OCI-LY3 (cell line): ENCODE data around the gene FCRL6.
A peak's percentile ranks its signal among the peaks of the same experiment; 100 is the strongest.

Source experiments
- H2AFZ ChIP-seq: fragments of 200-600, 300-600 bp; shearing (Covaris generic); 2 replicates; pipeline ENCODE4 v1.6.0; 2014; ENCODE audit warnings: antibody characterized with exemption, low read depth, low read length
- H3K27ac ChIP-seq: fragments of 200-600, 300-600 bp; sonication (generic); 2 replicates; pipeline ENCODE4 v1.5.1; 2014; ENCODE audit warnings: mild to moderate bottlenecking, low read length, moderate library complexity, mixed read lengths
- H3K27me3 ChIP-seq: fragments of 200-600, 300-600 bp; sonication (generic); 2 replicates; pipeline ENCODE4 v1.6.1; 2014; ENCODE audit warnings: low read depth, low read length, mixed read lengths
- H3K36me3 ChIP-seq: fragments of 200-600, 300-600 bp; sonication (generic); replicated peaks from 2 replicates; pipeline ENCODE3; 2014; ENCODE audit warnings: low read depth, low read length, mixed read lengths
- H3K4me1 ChIP-seq: fragments of 300-600, 200-600 bp; sonication (generic); 2 replicates; pipeline ENCODE4 v1.6.1; 2014; ENCODE audit warnings: low read length, mixed read lengths
- H3K4me2 ChIP-seq: fragments of 200-600, 300-600 bp; sonication (generic); 2 replicates; pipeline ENCODE4 v1.6.1; 2014; ENCODE audit warnings: low read length, mixed read lengths
- H3K4me3 ChIP-seq: fragments of 300-600, 200-600 bp; sonication (generic); 2 replicates; pipeline ENCODE4 v1.5.1; 2014; ENCODE audit warnings: antibody characterized with exemption, mild to moderate bottlenecking, low read length, moderate library complexity
- H3K79me2 ChIP-seq: fragments of 300-600, 200-600 bp; shearing (Covaris generic); 2 replicates; pipeline ENCODE4 v1.6.1; 2014; ENCODE audit warnings: mild to moderate bottlenecking, low read length, mixed read lengths
- H3K9ac ChIP-seq: fragments of 300-600, 200-600 bp; shearing (Covaris generic); 2 replicates; pipeline ENCODE4 v1.6.0; 2014; ENCODE audit warnings: mild to moderate bottlenecking, low read length, moderate library complexity
- H3K9me3 ChIP-seq: fragments of 200-600, 300-600 bp; shearing (Covaris generic); 2 replicates; pipeline ENCODE4 v1.6.1; 2014; ENCODE audit warnings: low read length, mixed read lengths; ENCODE audit not compliant: insufficient read depth
- H4K20me1 ChIP-seq: fragments of 200-600, 300-600 bp; sonication (generic); 2 replicates; pipeline ENCODE4 v1.6.1; 2016; ENCODE audit warnings: low read length, mixed read lengths; ENCODE audit not compliant: insufficient read depth
- CTCF ChIP-seq: fragments of 200-600, 300-600 bp; sonication (generic); IDR thresholded peaks from 2 replicates; pipeline ENCODE4 v1.5.1; 2014; ENCODE audit warnings: antibody characterized with exemption, low read length, low read depth
- EZH2phosphoT487 ChIP-seq: fragments of 200-600 bp; shearing (Covaris generic); IDR thresholded peaks from 2 replicates; pipeline ENCODE4 v1.6.1; 2018; ENCODE audit warnings: antibody characterized with exemption, mixed run types, low read depth

The FCRL6 gene

GRCh38 chr1:159790237-159790917 is 11.8 kb upstream of the FCRL6 start:
- H3K27ac ChIP-seq, result no peak overlapping the region

GRCh38 chr1:159791031-159791430 is 11.1 kb upstream of the FCRL6 start:
- H3K4me2 ChIP-seq, result no peak overlapping the region
- H3K4me3 ChIP-seq, result no peak overlapping the region
- no peak overlapping the region for H3K27ac ChIP-seq
- peaks cover 43% of the 10 kb centered on the region for H3K27me3 ChIP-seq
- H3K9ac ChIP-seq, result no peak overlapping the region
- peaks cover 4% of the 10 kb centered on the region; the same call in 1 of the 2 replicates for H3K4me1 ChIP-seq
- no peaks in the 10 kb centered on the region for H3K79me2 ChIP-seq
- TF ChIP-seq EZH2phosphoT487 (no peak), CTCF (no peak)
- H4K20me1 ChIP-seq, result no peaks in the 10 kb centered on the region
- no peaks in the 10 kb centered on the region for H3K9me3 ChIP-seq
- H3K36me3 ChIP-seq, result no peaks in the 10 kb centered on the region
- H2AFZ ChIP-seq, result no peak overlapping the region

More at GRCh38 chr1:159790237-159790917, 11.8 kb upstream of the FCRL6 start:
- H4K20me1 ChIP-seq, result no peaks in the 10 kb centered on the region
- H3K4me1 ChIP-seq, result peaks cover 4% of the 10 kb centered on the region; the same call in 1 of the 2 replicates
- no peak overlapping the region; the same call in 1 of the 2 replicates for H3K4me2 ChIP-seq
- no peaks in the 10 kb centered on the region for H3K79me2 ChIP-seq
- peaks cover 37% of the 10 kb centered on the region for H3K27me3 ChIP-seq
- TF ChIP-seq CTCF, result peak; percentile 95
- TF ChIP-seq EZH2phosphoT487, result no peak
- H2AFZ ChIP-seq, result no peak overlapping the region
- no peak overlapping the region for H3K4me3 ChIP-seq
- H3K9ac ChIP-seq, result no peak overlapping the region
- no peaks in the 10 kb centered on the region for H3K9me3 ChIP-seq
- H3K36me3 ChIP-seq, result no peaks in the 10 kb centered on the region

GRCh38 chr1:159791461-159791860 is 10.7 kb upstream of the FCRL6 start:
- no peak overlapping the region for H2AFZ ChIP-seq
- H3K27ac ChIP-seq, result no peak overlapping the region
- TF ChIP-seq EZH2phosphoT487, result no peak
- TF ChIP-seq CTCF, result no peak
- H3K79me2 ChIP-seq, result no peaks in the 10 kb centered on the region
- no peaks in the 10 kb centered on the region for H3K36me3 ChIP-seq
- H3K9me3 ChIP-seq, result no peaks in the 10 kb centered on the region
- H3K4me2 ChIP-seq, result no peak overlapping the region
- peaks cover 4% of the 10 kb centered on the region; the same call in 1 of the 2 replicates for H3K4me1 ChIP-seq
- H3K9ac ChIP-seq, result no peak overlapping the region
- no peaks in the 10 kb centered on the region for H4K20me1 ChIP-seq
- H3K4me3 ChIP-seq, result no peak overlapping the region
- H3K27me3 ChIP-seq, result peaks cover 47% of the 10 kb centered on the region

- TF ChIP-seq CTCF, result no peak
- TF ChIP-seq EZH2phosphoT487, result no peak
- Histone ChIP-seq H2AFZ (no peak overlapping the region), H3K4me3 (no peak overlapping the region), H3K79me2 (no peaks in the 10 kb centered on the region), H3K27me3 (peaks cover 80% of the 10 kb centered on the region), H3K4me1 (peaks cover 7% of the 10 kb centered on the region), H3K4me2 (no peak overlapping the region), H4K20me1 (no peaks in the 10 kb centered on the region), H3K27ac (no peak overlapping the region), H3K9me3 (no peaks in the 10 kb centered on the region), H3K36me3 (no peaks in the 10 kb centered on the region), H3K9ac (no peak overlapping the region)
Measured at GRCh38 chr1:159795534-159795933, 6.6 kb upstream of the FCRL6 start.
